Jurkat, Clone E6-1 (cell line): ENCODE results near the gene UMAD1.

Source experiments
- DNase-seq: peaks from one replicate; pipeline ENCODE4 v3.0.0-alpha.2; 2011; ENCODE audit warnings: low read depth, low spot score
- H3K4me3 ChIP-seq: 2 replicates; pipeline ENCODE4 v1.5.1; 2011; ENCODE audit warnings: mild to moderate bottlenecking, low read length, control low read depth, moderate library complexity

Gene UMAD1

DNA sequence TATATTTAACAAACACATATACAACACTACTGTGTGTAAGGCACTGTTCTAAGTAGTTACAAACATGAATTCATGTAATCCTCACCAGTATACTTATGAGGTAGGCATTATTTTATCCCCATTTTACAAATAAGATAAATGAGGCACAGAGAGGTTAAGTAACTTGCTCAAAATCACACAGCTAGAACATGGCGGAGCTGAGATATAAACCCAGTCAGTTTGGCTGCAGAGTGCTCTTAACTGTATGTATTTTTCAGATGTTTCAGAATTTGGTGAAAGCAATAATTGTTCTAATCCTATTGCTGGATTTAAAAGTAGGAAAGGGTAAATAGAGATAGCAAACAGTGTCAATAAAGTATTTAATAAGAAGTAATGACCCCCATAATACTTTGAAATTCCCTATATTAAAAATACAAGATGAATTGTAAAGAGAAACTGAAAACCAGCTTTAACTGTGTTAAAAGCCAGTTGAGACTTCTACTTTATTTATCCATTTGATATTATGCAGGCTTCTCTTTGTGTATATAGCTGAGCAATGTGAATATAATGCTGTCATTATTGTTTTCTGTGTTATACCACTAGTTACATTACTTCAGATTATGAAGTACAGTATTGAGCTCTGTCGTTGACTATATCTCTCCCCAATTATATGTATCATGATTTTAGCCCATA, 110.2 kb downstream of the UMAD1 start:
- DNase-seq, result no peak

DNA sequence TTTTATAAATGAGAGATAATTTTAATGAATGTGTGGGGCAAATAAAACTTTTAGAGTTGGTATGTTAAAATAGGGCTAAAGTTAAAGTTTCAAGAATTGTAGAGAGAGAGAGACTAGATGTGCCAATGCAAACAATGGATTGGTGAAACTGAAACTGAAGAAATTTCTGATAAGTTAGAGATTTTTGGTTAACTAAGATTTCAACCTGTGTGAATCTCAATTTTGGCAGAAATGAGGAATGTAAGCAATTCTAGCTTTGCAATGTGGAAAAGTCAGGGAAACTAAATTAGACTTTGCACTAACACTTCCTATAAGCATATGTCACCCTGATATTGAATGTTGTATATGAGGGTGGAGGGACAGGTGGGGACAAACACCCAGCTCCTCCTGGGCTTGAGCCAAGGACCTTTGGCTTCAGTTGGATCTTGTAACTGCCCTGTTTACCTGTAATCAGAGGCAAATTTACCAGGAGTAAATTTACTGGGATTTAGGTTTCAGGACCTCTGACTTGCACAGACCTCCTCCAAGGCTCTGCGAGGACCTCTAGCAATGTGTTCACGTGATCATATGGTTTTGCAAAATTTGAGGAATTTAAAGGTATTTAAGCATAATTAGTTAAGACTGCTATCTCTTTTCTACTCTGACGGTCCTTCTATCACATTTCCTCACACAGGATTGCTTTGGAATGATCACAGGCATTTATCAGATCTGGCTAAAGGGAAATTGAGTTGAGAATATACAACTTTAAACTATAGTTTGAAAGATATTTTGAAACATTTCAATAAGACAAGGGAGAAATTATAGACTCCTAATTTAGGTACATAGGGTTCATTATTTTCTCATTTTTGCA, 110.9 kb downstream of the UMAD1 start:
- DNase-seq, result no peak
- H3K4me3 ChIP-seq, result no peak overlapping the region

More for the DNA sequence above, 110.2 kb downstream of the UMAD1 start:
- no peak overlapping the region for H3K4me3 ChIP-seq

DNA sequence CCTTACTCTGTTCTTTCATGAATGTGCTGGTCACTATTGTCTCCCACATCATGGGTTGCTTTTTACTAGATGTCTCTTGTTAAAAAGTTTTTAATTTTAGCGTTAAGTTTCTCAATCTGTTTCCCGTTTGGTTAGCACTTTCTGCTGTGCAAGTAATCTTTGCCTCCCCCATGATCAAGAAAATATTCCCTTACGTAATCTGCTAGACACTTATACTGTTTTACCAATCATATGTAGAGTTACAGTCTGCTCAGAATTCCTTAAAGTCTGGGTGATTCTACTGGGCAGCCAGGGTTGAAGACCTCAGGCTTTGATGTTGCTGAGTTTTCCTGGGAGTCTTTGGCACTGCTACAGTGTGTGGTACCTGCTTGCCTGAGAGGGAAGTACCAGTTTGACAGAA, 116.0 kb downstream of the UMAD1 start:
- no peak for DNase-seq
- H3K4me3 ChIP-seq, result no peak overlapping the region

DNA sequence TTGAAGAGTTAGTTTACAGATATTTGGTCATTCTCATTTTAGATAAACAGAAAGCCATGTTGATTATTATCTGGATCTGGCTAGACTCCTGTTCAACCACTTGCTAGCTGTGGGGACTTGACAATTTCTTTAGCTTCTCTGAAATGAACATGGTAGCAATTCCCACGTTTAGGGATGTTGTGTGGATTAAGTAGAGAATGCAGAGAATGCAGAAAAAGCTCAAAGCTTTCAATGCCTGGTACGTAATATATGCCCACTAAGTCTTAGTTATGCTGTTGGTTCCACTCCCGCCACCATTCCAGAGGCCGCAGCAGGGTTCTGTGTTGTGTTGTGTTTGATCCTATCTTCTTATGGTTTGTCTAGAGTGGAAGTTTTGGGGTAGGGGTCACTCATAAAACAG, 117.0 kb downstream of the UMAD1 start:
- no peak overlapping the region for H3K4me3 ChIP-seq
- DNase-seq, result no peak

DNA sequence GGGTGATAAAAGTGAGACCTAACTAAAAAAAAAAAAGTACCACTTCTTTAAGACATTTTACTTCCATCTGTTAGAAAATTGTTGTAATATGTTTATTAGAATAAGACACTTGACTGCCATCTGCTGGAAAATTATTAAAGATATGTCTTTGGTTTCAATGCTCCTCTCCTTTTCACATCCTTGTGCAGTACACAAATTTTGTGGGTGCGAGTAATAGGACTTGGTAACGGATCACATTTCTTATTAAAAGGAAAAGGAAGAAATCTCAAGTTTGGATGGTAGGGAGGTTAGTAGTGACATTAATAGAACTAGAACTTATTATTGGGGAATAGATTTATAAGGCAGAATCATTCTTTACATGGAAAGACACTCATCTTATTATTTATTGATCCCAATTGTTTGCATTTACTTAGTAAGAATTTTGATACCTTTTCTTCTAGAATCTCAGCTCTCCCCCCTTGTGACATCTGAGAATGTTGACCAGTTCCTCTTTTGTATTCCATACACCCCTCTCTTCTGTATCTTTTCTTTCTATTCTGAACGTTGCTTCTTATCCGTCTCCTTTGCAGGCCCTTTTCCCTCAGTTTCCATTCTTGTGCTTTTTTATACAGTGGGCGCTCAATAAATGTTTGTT, 120.9 kb downstream of the UMAD1 start:
- H3K4me3 ChIP-seq, result no peak overlapping the region

DNA sequence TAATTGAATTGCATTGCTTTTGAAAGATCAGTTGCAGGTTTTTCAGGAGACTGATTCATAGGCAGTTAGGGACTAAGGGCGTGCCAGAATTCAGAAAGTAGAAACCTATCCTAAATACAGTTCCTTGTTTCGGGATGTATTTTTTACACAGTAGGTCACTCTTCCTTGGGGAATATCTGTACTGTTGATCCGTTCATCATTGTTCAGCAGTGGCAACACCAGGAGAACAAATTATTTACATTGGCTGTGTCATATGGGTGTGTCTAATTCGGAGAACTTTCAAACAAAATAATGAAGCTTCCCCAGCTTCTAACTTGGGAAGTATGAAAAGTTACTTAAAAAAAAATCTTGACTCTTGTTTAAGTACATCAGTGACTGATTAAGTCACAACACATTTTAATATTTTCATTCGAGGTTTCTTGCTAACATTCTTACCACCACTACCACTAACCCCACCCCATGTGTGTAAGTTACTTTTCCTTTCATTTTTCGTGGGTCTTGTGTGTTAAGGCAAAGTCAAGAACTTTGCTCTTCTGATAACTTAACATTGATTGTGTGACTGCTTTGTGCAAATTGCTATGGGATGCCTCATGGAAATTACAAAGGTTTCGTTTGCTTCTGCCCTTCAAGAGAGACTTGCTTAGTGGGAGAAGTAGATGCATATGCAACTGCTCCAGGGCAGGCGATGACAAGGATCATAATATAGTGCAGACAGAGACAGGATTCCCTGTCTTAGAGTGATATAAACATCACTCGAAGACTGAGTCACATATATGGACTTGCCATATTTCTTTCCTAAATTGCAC, 121.6 kb downstream of the UMAD1 start:
- DNase-seq, result peak; percentile 21
- H3K4me3 ChIP-seq, result no peak overlapping the region

More for the DNA sequence above, 120.9 kb downstream of the UMAD1 start:
- DNase-seq, result peak; percentile 55

DNA sequence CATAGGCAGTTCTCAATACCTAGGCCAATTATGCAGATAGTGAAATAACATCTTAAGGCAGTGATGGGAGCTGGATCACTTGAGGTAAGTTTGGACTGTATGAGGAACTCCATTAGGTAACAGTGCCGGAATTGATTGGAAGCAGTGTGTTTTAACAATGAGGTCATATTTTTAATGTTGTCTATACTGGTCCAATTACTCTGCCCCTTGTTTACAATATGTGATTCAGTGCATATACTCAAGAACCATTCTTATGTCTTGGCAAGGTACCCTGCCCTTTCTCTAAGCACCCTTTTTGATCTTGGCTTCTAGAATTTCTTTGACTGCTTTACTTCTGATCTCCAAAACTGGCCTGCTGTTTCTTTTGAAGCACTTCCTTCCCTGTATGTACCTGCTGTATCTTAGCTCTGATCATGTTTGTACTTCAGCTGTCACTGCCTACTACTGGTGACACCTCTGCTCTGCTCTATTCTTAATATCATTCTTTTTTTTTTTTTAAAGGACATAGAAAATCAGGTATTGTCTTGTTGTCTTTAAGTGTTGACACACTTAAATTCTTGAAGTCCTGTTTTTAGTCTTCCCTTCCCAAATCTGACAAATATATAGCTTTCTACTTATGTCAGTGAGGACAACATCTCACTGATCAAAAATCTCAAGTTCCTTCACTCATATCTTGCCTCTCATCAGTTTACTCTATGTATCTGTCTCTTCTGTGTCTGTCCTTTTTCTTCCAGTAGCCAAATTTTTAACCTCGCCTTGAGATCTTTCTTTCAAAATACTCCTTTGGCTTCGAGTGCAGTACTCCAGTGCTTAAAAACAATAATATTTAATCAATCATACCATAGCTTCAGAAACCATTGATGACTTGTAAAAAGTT, 124.2 kb downstream of the UMAD1 start:
- no peak overlapping the region for H3K4me3 ChIP-seq
- DNase-seq, result peak; percentile 22

DNA sequence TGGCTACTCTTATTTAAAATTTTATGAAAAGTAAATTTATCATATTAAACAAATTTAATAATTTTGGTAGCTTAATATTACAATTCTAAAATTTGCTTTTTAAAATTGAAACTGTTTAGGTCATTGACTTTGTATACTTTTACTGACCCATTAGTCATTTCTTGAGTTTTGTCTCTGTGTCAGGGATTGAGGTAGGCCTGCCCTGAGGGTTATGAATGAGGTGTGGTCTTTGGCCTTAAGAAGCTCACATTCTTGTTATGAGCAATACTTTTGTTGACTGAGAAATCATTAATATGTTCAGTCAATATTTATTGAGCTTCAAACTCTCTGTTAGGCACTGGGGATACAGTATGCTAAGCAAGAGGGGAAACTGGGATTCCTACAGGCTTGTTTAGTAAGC, 124.9 kb downstream of the UMAD1 start:
- no peak overlapping the region for H3K4me3 ChIP-seq
- no peak for DNase-seq

DNA sequence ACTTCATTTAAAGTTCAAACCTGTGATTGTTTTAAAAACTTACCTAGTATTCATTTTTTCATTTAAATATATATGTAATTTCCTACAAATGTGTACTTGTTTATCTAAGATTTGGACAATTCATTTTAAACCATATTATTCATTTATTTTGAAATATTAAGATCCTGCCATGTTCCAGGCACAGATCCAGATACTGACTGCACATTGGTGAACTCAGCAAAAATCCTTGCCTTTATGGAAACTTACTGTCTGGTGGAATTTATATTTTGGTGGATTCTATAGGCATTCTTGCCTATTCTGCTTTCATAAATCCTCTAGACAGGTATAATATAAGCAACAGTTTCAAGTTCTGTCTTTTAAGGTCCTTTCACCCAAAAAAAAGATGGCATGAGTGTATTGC, 126.1 kb downstream of the UMAD1 start:
- DNase-seq, result no peak
- H3K4me3 ChIP-seq, result no peak overlapping the region

DNA sequence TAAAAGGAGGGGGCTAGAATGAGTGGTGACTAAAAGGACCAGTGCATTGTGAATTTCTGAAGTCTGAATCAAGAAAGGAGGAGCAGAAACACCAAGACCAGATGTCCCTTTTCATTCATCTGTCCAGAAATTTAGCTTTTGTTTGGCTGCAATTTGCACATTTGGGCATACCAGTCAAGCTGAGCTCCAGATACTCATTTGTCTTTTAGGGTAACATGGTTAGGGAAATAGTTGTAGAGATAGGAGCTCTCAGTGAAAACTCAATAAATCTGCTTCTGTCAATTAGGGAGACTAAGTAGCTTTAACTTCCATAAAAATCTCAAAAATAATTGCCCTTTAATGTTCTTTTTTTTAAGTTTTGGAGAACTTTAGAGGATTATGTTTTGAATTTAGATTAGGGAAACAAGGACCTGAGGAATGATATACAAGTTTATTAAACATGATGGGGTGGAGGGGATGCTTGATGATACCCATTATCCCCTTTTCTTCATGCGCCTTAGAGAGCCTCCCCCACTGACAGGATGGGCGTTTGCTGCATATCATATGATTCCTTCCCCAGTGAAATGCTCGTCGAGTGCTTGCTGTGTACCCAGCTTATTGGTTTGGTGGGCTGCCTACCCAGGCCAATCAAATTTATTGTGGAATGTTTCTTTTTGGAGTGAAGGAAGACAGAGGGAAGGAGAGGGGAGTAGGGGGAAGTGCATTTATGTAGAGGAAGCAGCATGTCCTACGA, 128.6 kb downstream of the UMAD1 start:
- H3K4me3 ChIP-seq, result no peak overlapping the region
- no peak for DNase-seq

DNA sequence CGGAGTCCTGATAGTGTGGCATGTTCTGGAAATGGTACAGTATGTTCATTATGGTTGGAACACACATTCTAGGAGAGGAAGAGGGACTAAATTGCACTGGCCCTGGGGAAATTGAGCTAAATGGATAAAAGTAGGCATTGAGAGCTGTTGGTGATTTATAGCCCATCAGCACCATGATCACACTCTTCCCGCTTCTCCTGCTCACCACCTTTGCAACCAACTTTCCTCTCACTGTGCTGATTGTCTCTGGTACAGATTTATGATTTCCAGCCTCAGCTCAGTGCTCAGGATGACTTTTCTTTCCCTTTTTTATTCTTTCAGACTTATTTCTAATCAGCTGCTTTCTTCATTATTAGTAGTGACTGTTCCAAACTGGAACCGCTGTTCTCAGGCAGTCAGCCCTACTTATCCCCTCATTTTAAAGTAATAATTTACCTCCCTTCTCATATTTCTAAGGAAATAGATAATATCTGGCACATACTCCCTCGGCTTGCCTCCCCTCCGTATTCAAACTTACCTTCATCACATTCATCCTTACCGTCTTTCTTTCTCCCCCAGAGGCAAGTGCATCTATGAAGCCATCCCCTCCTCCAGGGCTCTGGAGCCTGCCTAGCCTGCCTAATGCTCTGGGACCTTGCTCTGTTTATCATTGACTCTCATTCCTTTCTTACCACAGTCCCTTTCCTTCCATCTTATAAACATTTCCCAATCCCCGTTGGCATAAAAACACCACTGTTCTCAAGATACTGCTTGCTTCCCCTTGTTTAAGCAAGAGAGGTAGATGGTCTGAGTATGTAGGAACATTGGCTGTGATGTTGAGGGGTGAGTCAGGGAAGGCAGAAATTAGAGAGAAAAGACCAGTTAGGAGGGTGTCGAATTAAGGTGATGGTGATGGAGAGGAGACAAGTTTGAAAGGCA, 129.4 kb downstream of the UMAD1 start:
- no peak for DNase-seq

DNA sequence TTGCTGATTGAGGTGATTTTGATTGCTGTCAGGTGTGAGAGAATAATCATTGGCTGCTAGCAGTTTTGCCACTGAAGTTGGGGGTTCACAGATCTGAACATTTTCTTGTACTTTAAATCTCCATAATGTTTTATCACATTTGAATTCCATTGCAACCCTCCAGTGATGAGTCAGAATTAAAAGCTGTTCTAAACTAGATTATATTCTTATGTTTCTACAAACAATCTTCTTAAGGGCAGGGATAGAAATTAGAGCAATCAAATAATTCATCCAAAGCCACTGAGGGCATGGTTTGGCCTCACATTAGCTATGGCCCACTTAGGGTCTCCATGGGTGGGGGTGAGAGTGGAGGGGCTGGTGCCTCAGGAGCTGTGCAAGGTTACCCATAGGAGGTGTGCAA, 130.9 kb downstream of the UMAD1 start:
- no peak overlapping the region for H3K4me3 ChIP-seq
- DNase-seq, result no peak

More for the DNA sequence above, 129.4 kb downstream of the UMAD1 start:
- no peak overlapping the region for H3K4me3 ChIP-seq

DNA sequence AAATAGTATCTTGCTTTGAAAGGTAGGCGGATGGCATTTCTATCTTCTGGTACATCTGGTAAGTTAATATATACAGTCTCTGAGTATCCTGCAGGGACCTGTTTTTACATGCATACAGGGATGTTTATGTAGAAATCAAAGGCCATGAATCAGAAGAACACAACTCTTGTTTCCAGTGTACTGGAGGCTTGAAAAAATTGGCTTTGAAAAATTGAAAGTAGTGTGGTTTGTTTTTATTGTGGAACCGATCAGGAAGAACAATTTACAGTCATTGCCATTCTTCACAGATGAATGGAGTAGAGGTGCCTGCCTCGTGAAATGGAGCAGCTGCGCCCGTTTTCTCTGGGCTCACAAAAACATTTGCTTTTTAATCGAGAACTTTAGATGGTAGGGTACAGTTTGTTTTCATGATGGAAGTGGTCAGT, 131.9 kb downstream of the UMAD1 start:
- H3K4me3 ChIP-seq, result no peak overlapping the region
- peak; percentile 16 for DNase-seq

DNA sequence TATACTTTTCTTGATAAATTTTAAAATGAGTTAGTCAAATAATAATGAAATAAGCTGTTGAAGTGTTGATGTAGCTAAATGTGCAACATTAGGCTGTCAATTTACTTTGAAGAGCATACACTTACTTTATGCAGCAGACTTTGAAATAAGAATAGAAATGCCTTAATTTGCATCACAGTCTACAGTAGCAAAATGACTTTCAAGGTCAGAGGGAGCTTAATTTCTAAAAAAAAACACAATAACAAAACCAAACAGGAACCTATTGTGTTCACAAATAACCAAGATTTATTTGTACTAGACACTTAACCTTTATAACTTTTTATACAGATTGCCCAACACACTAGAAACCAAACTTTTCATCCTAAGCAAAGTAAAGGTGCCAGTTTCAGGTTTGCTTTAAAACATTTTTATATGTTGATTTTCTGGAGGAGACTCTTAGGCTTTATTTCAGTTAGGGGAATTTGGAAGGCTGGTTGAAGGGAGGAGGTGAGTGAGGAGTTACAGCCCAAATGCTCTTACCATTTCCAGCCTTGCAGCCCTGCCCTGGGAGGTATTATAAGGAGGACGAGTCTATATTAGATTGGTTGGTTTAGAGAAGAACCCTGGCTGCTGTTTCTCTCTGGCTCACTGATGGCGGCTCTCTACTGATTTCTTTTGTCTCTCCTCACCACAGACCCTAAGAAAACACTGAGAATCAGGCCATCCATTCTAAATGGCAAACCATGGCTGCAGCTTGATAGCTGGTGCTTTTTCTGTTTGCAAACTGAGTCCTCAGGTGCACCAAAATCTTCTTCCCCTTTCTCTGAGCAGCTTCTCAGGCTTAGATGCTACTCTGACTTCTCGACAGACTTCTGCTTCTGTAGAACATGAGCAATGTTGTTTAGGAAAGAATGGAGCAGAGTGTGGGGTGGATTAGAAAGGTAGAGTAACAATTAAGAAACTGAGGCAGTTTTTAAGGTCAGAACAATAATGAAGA, 133.1 kb downstream of the UMAD1 start:
- H3K4me3 ChIP-seq, result no peak overlapping the region
- no peak for DNase-seq

DNA sequence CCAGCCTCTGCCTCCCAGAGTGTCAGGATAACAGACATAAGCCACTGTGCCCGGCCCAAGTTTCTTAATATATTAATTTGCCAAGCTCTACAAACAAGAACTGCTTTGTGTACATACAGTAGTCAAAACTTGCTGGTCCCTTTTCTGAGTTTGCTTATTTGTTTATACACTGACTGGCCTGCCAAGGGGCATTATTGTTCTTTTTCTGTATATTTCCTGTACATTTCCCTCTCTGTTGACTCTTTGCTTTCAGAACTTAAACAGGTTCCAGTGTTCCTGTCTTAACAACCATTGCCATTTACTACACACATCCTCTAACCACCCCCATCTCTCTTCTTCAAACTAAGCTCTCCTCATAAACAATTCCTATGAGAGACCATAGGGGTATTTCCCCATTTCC, 139.3 kb downstream of the UMAD1 start:
- no peak for DNase-seq

DNA sequence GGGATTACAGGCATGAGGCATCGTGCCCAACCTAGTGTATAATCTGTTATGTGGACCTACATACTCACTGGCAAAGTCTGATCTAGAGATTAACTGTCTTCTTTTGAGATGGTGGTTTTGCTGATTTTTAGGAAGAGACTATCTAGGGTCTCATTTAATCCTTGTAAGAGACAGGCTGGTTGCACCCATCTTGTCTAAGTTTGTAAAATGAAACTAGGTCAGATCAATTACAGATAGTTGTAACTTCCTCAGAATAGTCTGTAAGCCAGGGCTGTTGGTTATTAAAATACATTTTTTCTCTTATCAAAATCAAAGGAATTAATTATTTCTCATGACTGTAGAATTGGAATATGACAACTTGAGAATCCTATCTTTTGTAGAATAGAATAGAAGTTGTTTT, 142.4 kb downstream of the UMAD1 start:
- no peak for DNase-seq
- H3K4me3 ChIP-seq, result no peak overlapping the region

More for the DNA sequence above, 139.3 kb downstream of the UMAD1 start:
- H3K4me3 ChIP-seq, result no peak overlapping the region
